Transverse colon (tissue), 4 donors: ENCODE results near the gene KRTAP12-1.

Source experiments
- CTCF ChIP-seq, 5 experiments: fragments of 200-600 bp in 3 of 5; fragments of 450-650 bp in 2 of 5; sonication (generic) in 3 of 5; IDR thresholded peaks; 1 replicate in 2 of 5; 2 replicates in 3 of 5; pipeline ENCODE4 v1.5.1; 2016 to 2017; ENCODE audit warnings: antibody characterized with exemption in 5 of 5, inconsistent platforms in 3 of 5, mild to moderate bottlenecking in 2 of 5, moderate library complexity in 1 of 5
- EP300 ChIP-seq: sonication (generic); formaldehyde crosslinking; IDR thresholded peaks from one replicate; pipeline ENCODE4 v1.6.1; 2017; ENCODE audit warnings: antibody characterized with exemption, low read depth
- POLR2A ChIP-seq: fragments of 450-650 bp; IDR thresholded peaks from one replicate; pipeline ENCODE4 v1.6.1; 2016; ENCODE audit warnings: antibody characterized with exemption, mild to moderate bottlenecking, moderate library complexity
- POLR2AphosphoS5 ChIP-seq, 3 donors: sonication (generic); formaldehyde crosslinking; IDR thresholded peaks; one replicate each; pipeline ENCODE4 v1.6.1; 2016; ENCODE audit warnings: antibody characterized with exemption in 3 of 3

GRCh38 chr21:44706026-44706705 is 24.2 kb upstream of the KRTAP12-1 start:
- TF ChIP-seq CTCF (IDR thresholded peaks at IDR 0.05) = no peak
- TF ChIP-seq POLR2A = no peak
- no peak for TF ChIP-seq POLR2AphosphoS5 (IDR thresholded peaks at IDR 0.05)
- no peak for TF ChIP-seq EP300
